ENCODE measurements around the gene PREB. TPM values are rescaled to one million over a fixed set of nuclear protein-coding genes. Genes with fewer than 3 reads are reported as not detected.
"Not testable (repeated sequence)": the region's sequence is repeated elsewhere in the genome, so short reads cannot be mapped to it uniquely, and the experiment has no call there.

The PREB gene, protein sequence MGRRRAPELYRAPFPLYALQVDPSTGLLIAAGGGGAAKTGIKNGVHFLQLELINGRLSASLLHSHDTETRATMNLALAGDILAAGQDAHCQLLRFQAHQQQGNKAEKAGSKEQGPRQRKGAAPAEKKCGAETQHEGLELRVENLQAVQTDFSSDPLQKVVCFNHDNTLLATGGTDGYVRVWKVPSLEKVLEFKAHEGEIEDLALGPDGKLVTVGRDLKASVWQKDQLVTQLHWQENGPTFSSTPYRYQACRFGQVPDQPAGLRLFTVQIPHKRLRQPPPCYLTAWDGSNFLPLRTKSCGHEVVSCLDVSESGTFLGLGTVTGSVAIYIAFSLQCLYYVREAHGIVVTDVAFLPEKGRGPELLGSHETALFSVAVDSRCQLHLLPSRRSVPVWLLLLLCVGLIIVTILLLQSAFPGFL
- polyA plus RNA-seq (2012; ENCODE audit: low read depth, missing spikeins): 26.7 TPM

GRCh38 chr2:27133905-27134780, at the start of gene PREB:
TSS of gene PREB (minus strand) at chr2:27134636. CDS start at chr2:27134421, 215 bp downstream.
- TF ChIP-seq POLR2A (IDR thresholded peaks at IDR 0.05; ENCODE audit: low read depth, low read length) (peak; percentile 76; the same call in 1 of the 2 replicates), POU2F2 (IDR thresholded peaks at IDR 0.05; ENCODE audit: low read depth, low read length) (no peak), POLR2AphosphoS5 (IDR thresholded peaks at IDR 0.05; ENCODE audit: low read depth, low read length) (peak; percentile 66), PAX5 (IDR thresholded peaks at IDR 0.05; ENCODE audit: insufficient read depth, low read length, severe bottlenecking) (no peak), SPI1 (IDR thresholded peaks at IDR 0.05; ENCODE audit: low read depth, low read length) (no peak)
- FAIRE-seq: peak; percentile 100
- peak; percentile 100 for DNase-seq (ENCODE audit: insufficient read length, low spot score)

DNA sequence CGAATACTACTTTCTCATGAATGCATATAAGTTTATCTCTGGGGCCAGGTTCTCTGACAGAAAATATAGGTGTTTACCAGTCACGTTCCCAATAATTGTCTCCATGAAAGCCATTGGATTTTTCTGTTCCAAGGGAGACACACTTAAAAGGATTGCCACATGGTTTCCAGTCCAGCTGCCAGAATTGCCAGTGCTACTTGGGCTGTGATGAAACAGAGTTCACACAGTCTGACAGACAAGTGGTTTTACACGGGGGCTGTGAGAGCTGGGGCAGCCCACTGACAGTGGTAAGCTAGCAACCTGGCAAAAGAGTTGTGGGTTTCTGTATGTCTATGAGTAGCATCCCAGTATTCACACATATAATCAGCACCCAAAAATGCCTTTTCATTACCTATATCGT, 49.7 kb upstream of the PREB start:
- TF ChIP-seq POLR2A (IDR thresholded peaks at IDR 0.05; ENCODE audit: low read depth, low read length) (no peak), POU2F2 (IDR thresholded peaks at IDR 0.05; ENCODE audit: low read depth, low read length) (no peak)

DNA sequence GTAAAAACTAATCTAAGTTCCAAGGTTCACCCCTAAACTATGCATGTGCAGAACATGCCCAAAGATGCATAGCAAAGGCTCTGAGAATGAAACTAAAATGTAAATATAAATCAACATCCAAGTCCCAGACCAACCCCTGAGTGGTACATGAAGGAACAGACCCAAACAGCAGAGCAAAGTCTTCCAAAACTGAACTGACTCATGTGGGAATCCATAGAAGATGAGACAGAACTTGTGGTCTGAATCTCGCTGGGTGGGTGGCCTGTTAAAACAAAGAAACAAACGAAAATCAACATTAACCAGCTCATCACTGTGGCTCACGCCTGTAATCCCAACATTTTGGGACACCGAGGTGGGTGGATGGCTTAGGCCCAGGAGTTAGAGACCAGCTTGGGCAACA, 47.9 kb upstream of the PREB start:
- no peak for TF ChIP-seq PAX5 (IDR thresholded peaks at IDR 0.05; ENCODE audit: insufficient read depth, low read length, severe bottlenecking)
- TF ChIP-seq TAF1 (IDR thresholded peaks at IDR 0.05; ENCODE audit: low read depth, low read length): no peak
- TF ChIP-seq POU2F2 (IDR thresholded peaks at IDR 0.05; ENCODE audit: low read depth, low read length): no peak
- no peak for TF ChIP-seq POLR2AphosphoS5 (IDR thresholded peaks at IDR 0.05; ENCODE audit: low read depth, low read length)
- no peak for TF ChIP-seq SPI1 (IDR thresholded peaks at IDR 0.05; ENCODE audit: low read depth, low read length)
- TF ChIP-seq POLR2A (IDR thresholded peaks at IDR 0.05; ENCODE audit: low read depth, low read length): no peak
- no peak for DNase-seq (ENCODE audit: insufficient read length, low spot score)
- FAIRE-seq: no peak

More for the DNA sequence above, 49.7 kb upstream of the PREB start:
- FAIRE-seq (no peak), DNase-seq (ENCODE audit: insufficient read length, low spot score) (no peak)

GRCh38 chr2:27179344-27180000, 45.0 kb upstream of the PREB start:
- no peak for DNase-seq (ENCODE audit: insufficient read length, low spot score)
- no peak for TF ChIP-seq POLR2A (IDR thresholded peaks at IDR 0.05; ENCODE audit: low read depth, low read length)
- no peak for TF ChIP-seq POLR2AphosphoS5 (IDR thresholded peaks at IDR 0.05; ENCODE audit: low read depth, low read length)
- no peak for TF ChIP-seq PAX5 (IDR thresholded peaks at IDR 0.05; ENCODE audit: insufficient read depth, low read length, severe bottlenecking)
- no peak for TF ChIP-seq TAF1 (IDR thresholded peaks at IDR 0.05; ENCODE audit: low read depth, low read length)
- TF ChIP-seq SPI1 (IDR thresholded peaks at IDR 0.05; ENCODE audit: low read depth, low read length): no peak
- TF ChIP-seq POU2F2 (IDR thresholded peaks at IDR 0.05; ENCODE audit: low read depth, low read length): no peak
- FAIRE-seq: no peak

DNA sequence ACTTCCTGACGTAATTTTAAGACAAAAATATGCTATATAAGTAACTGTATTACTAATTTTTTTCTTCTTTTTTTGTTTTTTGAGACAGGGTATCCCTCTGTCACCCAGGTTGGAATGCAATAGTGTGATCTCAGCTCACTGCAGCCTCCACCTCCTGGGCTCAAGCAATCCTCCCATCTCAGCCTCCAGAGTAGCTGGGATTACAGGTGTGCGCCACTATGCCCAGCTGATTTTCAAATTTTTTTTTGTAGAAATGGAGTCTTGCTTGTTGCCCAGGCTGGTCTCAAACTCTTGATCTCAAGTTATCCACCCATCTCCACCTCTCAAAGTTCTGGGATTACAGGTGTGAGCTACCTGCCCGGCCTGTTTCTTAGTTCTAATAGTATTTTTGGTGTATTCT, 44.0 kb upstream of the PREB start:
- no peak for TF ChIP-seq TAF1 (IDR thresholded peaks at IDR 0.05; ENCODE audit: low read depth, low read length)
- TF ChIP-seq POLR2AphosphoS5 (IDR thresholded peaks at IDR 0.05; ENCODE audit: low read depth, low read length): no peak
- TF ChIP-seq POU2F2 (IDR thresholded peaks at IDR 0.05; ENCODE audit: low read depth, low read length): no peak
- TF ChIP-seq PAX5 (IDR thresholded peaks at IDR 0.05; ENCODE audit: insufficient read depth, low read length, severe bottlenecking): no peak
- no peak for TF ChIP-seq POLR2A (IDR thresholded peaks at IDR 0.05; ENCODE audit: low read depth, low read length)
- no peak for TF ChIP-seq SPI1 (IDR thresholded peaks at IDR 0.05; ENCODE audit: low read depth, low read length)
- FAIRE-seq (no peak), DNase-seq (ENCODE audit: insufficient read length, low spot score) (no peak)

DNA sequence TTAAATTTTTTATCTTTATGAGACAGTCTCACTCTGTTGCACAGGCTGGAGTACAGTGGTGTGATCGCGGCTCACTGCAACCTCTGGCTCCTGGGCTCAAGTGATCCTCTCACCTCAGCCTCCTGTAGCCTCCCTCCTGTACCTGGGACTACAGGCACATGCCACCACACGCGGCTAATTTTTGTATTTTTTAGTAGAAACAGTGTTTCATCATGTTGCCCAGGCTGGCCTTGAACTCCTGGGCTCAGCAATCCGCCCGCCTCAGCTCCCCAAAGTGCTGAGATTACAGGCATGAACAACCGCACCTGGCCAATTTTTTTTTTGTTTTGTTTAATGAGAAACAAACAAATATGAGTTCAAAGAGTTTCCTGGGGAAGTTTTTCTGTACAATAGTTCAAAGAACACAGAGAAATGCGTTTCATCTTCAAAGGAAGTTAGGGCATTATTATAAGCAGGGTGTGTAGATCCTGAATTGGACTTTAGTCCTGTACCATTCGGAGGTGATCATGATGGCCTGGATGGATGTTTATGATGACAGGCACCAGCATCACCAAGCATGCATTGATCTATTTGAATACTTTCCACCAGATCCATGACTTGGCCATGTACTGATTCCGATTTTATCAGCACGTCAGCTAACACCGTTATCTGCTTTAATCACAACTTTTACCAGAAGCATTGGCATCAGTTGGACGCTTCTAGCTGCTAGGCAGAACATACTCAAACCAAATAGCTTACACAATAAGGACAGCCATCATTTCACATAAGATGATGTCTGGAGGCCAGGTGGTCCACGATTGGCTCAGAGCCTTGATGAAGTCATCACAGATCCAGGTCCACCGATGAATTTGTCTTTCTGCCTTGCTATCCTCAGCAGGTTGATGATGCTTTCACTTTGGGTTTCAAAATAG, 43.3 kb upstream of the PREB start:
- DNase-seq (ENCODE audit: insufficient read length, low spot score) (no peak), FAIRE-seq (peak; percentile 43)
- TF ChIP-seq POLR2AphosphoS5 (IDR thresholded peaks at IDR 0.05; ENCODE audit: low read depth, low read length) (no peak), POLR2A (IDR thresholded peaks at IDR 0.05; ENCODE audit: low read depth, low read length) (no peak), TAF1 (IDR thresholded peaks at IDR 0.05; ENCODE audit: low read depth, low read length) (no peak), POU2F2 (IDR thresholded peaks at IDR 0.05; ENCODE audit: low read depth, low read length) (no peak), PAX5 (IDR thresholded peaks at IDR 0.05; ENCODE audit: insufficient read depth, low read length, severe bottlenecking) (no peak), SPI1 (IDR thresholded peaks at IDR 0.05; ENCODE audit: low read depth, low read length) (no peak)

DNA sequence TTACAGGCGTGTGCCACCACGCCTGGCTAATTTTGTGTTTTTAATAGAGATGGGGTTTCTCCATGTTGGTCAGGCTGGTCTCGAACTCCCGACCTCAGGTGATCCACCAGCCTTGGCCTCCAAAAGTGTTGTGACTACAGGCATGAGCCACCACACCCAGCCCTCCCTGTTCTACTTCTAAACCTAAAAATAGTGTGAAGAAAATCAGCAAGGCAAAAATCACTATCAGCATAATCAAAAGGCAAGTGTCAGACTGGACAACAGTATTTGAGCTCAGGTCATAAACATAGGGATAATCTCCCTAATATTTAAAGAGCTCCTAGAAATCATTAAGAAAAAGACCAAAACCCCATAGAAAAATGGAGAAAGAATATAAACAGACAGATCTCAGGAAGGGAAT, 41.3 kb upstream of the PREB start:
- not testable (repeated sequence) for DNase-seq (ENCODE audit: insufficient read length, low spot score); FAIRE-seq

DNA sequence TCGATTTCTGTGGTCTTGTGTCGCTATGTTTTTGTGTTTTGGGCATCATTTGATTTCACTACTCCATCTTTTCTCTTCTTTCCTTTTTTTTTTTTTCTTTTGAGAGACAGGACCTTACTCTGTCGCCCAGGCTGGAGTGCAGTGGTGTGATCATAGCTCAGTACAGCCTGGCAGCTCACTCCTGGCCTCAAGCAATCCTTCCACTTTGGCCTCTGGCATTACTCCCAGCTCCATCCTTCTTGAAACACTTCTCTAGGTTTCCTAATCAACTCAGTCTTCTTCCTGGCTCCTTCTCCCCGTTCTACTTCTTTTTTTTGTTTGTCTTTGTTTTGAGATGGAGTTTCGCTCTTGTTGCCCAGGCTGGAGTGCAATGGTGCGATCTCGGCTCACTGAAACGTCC, 40.9 kb upstream of the PREB start:
- no peak for DNase-seq (ENCODE audit: insufficient read length, low spot score)
- TF ChIP-seq POU2F2 (IDR thresholded peaks at IDR 0.05; ENCODE audit: low read depth, low read length) (no peak), PAX5 (IDR thresholded peaks at IDR 0.05; ENCODE audit: insufficient read depth, low read length, severe bottlenecking) (no peak), TAF1 (IDR thresholded peaks at IDR 0.05; ENCODE audit: low read depth, low read length) (no peak), POLR2AphosphoS5 (IDR thresholded peaks at IDR 0.05; ENCODE audit: low read depth, low read length) (no peak), SPI1 (IDR thresholded peaks at IDR 0.05; ENCODE audit: low read depth, low read length) (no peak), POLR2A (IDR thresholded peaks at IDR 0.05; ENCODE audit: low read depth, low read length) (no peak)
- no peak for FAIRE-seq

All from GM12891 (cell line).